Measurements from ENCODE around the gene BACH2. TPM values are rescaled to one million over a fixed set of nuclear protein-coding genes. Genes with fewer than 3 reads are reported as not detected.

BACH2 gene
- total and polyA plus RNA-seq, 8 donors: 0.19 to 10.8 (median 1.4) TPM; not detected in 1

GRCh38 chr6:89970072-89970471, 326.6 kb downstream of the BACH2 start:
- no peak overlapping the region for H3K27ac ChIP-seq
- no peaks in the 10 kb centered on the region for H3K36me3 ChIP-seq
- no peak for DNase-seq
- no peaks in the 10 kb centered on the region for H3K9me3 ChIP-seq
- 66 to 83% (median 72%) methylated on average over 7 of the region's 7 CpGs for WGBS, 5 donors
- no peak overlapping the region for H3K4me3 ChIP-seq
- intact Hi-C loops (cut with DNase I; ENCODE audit: low total_unique reads): no loop called here
- TF ChIP-seq, protein P1, sequence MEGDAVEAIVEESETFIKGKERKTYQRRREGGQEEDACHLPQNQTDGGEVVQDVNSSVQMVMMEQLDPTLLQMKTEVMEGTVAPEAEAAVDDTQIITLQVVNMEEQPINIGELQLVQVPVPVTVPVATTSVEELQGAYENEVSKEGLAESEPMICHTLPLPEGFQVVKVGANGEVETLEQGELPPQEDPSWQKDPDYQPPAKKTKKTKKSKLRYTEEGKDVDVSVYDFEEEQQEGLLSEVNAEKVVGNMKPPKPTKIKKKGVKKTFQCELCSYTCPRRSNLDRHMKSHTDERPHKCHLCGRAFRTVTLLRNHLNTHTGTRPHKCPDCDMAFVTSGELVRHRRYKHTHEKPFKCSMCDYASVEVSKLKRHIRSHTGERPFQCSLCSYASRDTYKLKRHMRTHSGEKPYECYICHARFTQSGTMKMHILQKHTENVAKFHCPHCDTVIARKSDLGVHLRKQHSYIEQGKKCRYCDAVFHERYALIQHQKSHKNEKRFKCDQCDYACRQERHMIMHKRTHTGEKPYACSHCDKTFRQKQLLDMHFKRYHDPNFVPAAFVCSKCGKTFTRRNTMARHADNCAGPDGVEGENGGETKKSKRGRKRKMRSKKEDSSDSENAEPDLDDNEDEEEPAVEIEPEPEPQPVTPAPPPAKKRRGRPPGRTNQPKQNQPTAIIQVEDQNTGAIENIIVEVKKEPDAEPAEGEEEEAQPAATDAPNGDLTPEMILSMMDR (IDR thresholded peaks at IDR 0.05): no peak
- TF ChIP-seq POLR2A (IDR thresholded peaks at IDR 0.05) (no peak), EP300 (IDR thresholded peaks at IDR 0.05) (no peak), POLR2AphosphoS5 (IDR thresholded peaks at IDR 0.05) (no peak)
- H3K27me3 ChIP-seq: no peaks in the 10 kb centered on the region
- H3K4me1 ChIP-seq: peaks cover 0 to 9% (median 0%) of the 10 kb centered on the region in 4 donors

DNA sequence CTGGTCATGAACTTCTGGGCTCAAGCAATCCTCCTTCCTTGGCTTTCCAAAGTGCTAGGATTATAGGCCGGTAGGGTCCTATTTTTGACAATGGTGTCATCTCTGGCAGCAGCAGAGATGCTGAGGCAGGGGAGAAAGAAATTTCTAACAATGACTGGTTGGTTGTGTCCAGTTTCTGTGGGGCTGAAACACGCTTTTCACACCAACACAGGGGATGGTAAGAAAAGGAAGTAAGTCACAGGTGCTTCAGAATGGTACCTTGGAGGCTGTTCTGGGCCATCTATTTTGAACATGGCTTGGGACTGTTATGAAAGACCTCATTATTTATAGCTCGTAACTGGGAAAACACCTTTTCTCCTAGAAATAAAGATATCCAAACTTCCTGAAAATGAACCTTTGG, 329.7 kb downstream of the BACH2 start:
- no peak overlapping the region for H3K4me3 ChIP-seq
- peaks cover 0 to 9% (median 0%) of the 10 kb centered on the region in 4 donors for H3K4me1 ChIP-seq
- H3K9me3 ChIP-seq: no peaks in the 10 kb centered on the region
- TF ChIP-seq, protein P1 (IDR thresholded peaks at IDR 0.05): no peak
- TF ChIP-seq POLR2AphosphoS5 (IDR thresholded peaks at IDR 0.05) (no peak), POLR2A (IDR thresholded peaks at IDR 0.05) (no peak), EP300 (IDR thresholded peaks at IDR 0.05) (no peak)
- no peaks in the 10 kb centered on the region for H3K36me3 ChIP-seq
- intact Hi-C loops (cut with DNase I; ENCODE audit: low total_unique reads): loop anchor here (10.0 kb wide), 1 partner anchor 328 kb away; the partner anchor contains the start of gene BACH2
- no peak overlapping the region for H3K27ac ChIP-seq
- DNase-seq: no peak
- H3K27me3 ChIP-seq: no peaks in the 10 kb centered on the region
- WGBS, 5 donors: 72 to 90% (median 88%) methylated on average over 3 of the region's 3 CpGs

DNA sequence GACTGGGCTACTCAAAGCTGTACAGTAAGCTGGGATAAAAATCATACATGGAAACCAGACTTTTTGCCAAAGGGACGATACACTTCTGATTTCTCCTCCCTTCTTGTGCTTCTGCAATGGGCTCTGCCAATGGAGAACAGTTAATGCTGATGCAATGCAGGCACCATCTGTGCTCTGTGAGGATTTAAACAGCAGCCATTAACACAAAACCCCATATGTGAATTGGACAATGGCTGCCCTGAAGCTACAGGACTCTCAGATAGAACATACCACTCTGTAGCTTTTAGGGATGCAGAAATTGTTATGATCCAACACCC, 330.5 kb downstream of the BACH2 start:
- Histone ChIP-seq H3K4me3 (no peak overlapping the region), H3K36me3 (no peaks in the 10 kb centered on the region), H3K4me1 (peaks cover 0 to 9% (median 0%) of the 10 kb centered on the region in 4 donors), H3K27me3 (no peaks in the 10 kb centered on the region), H3K27ac (no peak overlapping the region), H3K9me3 (no peaks in the 10 kb centered on the region)
- 67 to 76% (median 70%) methylated on average over 1 of the region's 1 CpG for WGBS, 5 donors
- TF ChIP-seq, protein P1 (IDR thresholded peaks at IDR 0.05): no peak
- intact Hi-C loops (cut with DNase I; ENCODE audit: low total_unique reads): loop anchor here (10.0 kb wide), 1 partner anchor 329 kb away; the partner anchor contains the start of gene BACH2
- DNase-seq: peak in 1 of 2 donors; percentile 32

DNA sequence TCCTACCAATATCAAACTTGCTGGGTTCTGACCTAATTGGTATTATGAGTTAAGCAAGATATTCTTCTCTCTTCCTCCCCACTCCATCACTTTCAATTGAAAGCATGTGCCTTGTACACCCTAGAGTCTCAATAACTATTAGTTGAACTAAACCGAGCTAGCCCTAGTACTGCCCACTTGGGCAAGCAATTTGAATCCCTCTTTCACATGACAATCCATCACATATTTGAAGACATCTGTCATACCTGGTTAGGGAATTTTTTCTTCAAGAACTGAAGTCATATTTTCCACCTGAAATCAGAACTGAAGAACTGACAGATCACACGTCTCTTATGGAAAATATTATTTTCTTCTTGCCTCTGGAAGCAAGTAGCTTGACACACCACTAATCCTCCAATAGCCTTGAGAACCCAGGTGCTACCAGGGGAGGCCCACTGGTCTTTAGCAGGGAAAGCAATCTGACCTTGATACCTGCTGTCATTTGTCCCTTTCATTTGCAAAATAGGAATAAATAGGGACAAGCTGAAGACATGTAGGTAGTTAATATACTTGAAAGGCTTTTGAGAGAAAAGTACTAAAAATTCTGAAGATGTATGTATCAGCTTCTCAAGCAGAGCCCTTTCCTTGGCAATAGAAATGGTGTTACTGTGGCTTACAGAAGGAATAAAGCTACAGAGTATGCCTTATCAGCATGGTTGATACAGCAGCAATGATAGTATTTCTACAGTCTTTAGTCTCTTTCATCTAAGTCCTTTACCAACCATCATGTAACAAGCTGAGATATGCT, 331.0 kb downstream of the BACH2 start:
- no peak overlapping the region for H3K4me3 ChIP-seq
- H3K4me1 ChIP-seq: peaks cover 0 to 3% (median 0%) of the 10 kb centered on the region in 4 donors
- H3K36me3 ChIP-seq: no peaks in the 10 kb centered on the region
- H3K27me3 ChIP-seq: no peaks in the 10 kb centered on the region
- TF ChIP-seq EP300 (IDR thresholded peaks at IDR 0.05) (no peak), POLR2A (IDR thresholded peaks at IDR 0.05) (no peak), POLR2AphosphoS5 (IDR thresholded peaks at IDR 0.05) (no peak)
- TF ChIP-seq, protein P1 (IDR thresholded peaks at IDR 0.05): no peak
- no peaks in the 10 kb centered on the region for H3K9me3 ChIP-seq
- no peak overlapping the region for H3K27ac ChIP-seq
- no peak for DNase-seq
- 85 to 92% (median 91%) methylated on average over 2 of the region's 2 CpGs for WGBS, 5 donors
- intact Hi-C loops (cut with DNase I; ENCODE audit: low total_unique reads): loop anchor here (10.0 kb wide), 1 partner anchor 329 kb away; the partner anchor contains the start of gene BACH2

All from stomach (tissue), 9 donors.